ENCODE measurements around the gene PFKFB3.

DNA sequence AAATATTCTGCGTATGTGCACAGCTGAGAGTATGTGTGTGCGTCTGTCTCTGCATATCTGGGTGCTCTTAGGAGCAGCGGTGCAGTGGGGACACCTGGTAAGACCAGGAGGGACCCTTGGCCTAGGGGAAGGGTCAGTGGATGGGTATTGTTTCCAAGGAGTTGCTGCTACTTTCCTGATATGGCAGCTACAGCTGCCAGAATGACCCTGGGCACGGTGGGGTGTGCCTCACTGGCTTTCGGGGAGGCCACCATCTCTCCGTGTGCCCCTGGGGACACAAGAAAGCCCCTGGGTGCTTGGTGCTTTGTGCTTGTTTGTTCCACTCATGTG lies 8.6 kb downstream of the PFKFB3 start:
- TF ChIP-seq, protein P1, sequence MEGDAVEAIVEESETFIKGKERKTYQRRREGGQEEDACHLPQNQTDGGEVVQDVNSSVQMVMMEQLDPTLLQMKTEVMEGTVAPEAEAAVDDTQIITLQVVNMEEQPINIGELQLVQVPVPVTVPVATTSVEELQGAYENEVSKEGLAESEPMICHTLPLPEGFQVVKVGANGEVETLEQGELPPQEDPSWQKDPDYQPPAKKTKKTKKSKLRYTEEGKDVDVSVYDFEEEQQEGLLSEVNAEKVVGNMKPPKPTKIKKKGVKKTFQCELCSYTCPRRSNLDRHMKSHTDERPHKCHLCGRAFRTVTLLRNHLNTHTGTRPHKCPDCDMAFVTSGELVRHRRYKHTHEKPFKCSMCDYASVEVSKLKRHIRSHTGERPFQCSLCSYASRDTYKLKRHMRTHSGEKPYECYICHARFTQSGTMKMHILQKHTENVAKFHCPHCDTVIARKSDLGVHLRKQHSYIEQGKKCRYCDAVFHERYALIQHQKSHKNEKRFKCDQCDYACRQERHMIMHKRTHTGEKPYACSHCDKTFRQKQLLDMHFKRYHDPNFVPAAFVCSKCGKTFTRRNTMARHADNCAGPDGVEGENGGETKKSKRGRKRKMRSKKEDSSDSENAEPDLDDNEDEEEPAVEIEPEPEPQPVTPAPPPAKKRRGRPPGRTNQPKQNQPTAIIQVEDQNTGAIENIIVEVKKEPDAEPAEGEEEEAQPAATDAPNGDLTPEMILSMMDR (IDR thresholded peaks at IDR 0.05) = no peak
- TF ChIP-seq POLR2A (IDR thresholded peaks at IDR 0.05) = no peak
